ENCODE data around the gene REEP5. TPM values are rescaled to one million over a fixed set of nuclear protein-coding genes. Genes with fewer than 3 reads are reported as not detected.
A peak's percentile ranks its signal among the peaks of the same experiment; 100 is the strongest.

REEP5 gene
- total and polyA plus RNA-seq, 2 of the 13 experiments (the other 11 are each of a cell fraction or from before 2014, with no cell fraction given), result 49.4 to 239 TPM

DNA sequence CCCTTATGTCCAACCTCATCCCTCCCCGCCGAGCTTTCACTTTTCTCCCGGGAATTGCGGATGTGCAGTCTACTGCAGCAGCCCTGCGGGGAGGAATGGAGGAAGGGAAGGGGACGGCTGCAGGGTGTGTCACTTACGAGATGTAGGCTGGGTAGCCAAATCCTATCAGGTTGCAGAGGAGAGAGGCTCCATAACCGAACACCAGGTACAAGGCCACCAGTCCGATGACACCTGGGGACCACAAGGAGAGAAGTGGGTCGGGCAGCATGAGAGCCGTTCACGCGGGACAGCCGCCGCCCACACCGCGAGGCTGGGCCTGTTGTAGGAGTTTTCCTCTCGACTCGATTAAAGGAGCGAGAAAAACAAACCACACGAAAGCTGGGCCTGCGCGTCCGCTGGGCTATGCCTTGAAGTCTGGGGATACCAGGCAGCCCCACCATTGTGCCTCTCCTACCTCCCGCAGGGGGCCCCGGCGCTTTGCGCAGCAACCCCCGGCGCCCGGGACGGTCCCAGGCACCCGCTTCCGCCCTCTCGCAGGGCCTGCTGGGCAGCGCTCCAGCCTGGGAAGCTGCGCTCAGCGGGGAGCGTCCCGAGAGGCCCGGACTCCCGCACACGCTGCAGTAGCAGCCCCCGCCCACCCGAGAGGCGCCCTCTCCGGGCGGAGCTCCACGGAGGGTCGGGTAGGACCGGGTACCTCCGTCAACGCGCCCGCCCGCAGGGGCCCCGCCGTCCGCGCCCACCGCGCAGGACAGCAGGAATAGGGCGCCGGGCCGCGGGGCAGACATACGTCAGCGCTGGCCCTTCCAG, 798 bp downstream of the REEP5 start (continued):
- no peak for TF ChIP-seq ZZZ3 (CRISPR knock-in tag; IDR thresholded peaks at IDR 0.05; ENCODE audit: borderline replicate concordance)
- no peak for TF ChIP-seq POLR2AphosphoS2 (IDR thresholded peaks at IDR 0.05; ENCODE audit: low read depth, low read length)
- no peak for TF ChIP-seq ZBTB7A (CRISPR knock-in tag; IDR thresholded peaks at IDR 0.05)
- no peak for TF ChIP-seq MTA1 (CRISPR knock-in tag; IDR thresholded peaks at IDR 0.05; ENCODE audit: borderline replicate concordance)
- TF ChIP-seq HNRNPUL1 (IDR thresholded peaks at IDR 0.05; ENCODE audit: low read depth, low read length), result no peak
- no peak for TF ChIP-seq NCOA2 (CRISPR knock-in tag; IDR thresholded peaks at IDR 0.05)
- no peak for TF ChIP-seq ZBTB44 (CRISPR knock-in tag; IDR thresholded peaks at IDR 0.05)
- no peak for TF ChIP-seq TAF1 (CRISPR knock-in tag; IDR thresholded peaks at IDR 0.05)
- TF ChIP-seq ZNF737 (CRISPR knock-in tag; IDR thresholded peaks at IDR 0.05; ENCODE audit: borderline replicate concordance), result no peak
- no peak for TF ChIP-seq ZNF577 (CRISPR knock-in tag; IDR thresholded peaks at IDR 0.05; ENCODE audit: borderline replicate concordance, low read depth)
- no peak for TF ChIP-seq ZSCAN30 (CRISPR knock-in tag; IDR thresholded peaks at IDR 0.05)
- no peak for TF ChIP-seq PPARG (CRISPR knock-in tag; conservative IDR thresholded peaks at IDR 0.05)
- TF ChIP-seq ZNF282 (IDR thresholded peaks at IDR 0.05; ENCODE audit: partially characterized antibody), result no peak
- TF ChIP-seq CREBL2 (CRISPR knock-in tag; IDR thresholded peaks at IDR 0.05; ENCODE audit: borderline replicate concordance), result peak; percentile 40; the same call in 1 of the 2 replicates
- no peak for TF ChIP-seq ZNF329 (CRISPR knock-in tag; IDR thresholded peaks at IDR 0.05; ENCODE audit: low read depth)
- TF ChIP-seq SYNCRIP (IDR thresholded peaks at IDR 0.05; ENCODE audit: insufficient read depth, low read depth, low read length), result no peak
- TF ChIP-seq ZBTB39 (CRISPR knock-in tag; IDR thresholded peaks at IDR 0.05), result no peak
- TF ChIP-seq ELF4 (CRISPR knock-in tag; IDR thresholded peaks at IDR 0.05; ENCODE audit: borderline replicate concordance), result no peak
- no peak for TF ChIP-seq TRIM22 (IDR thresholded peaks at IDR 0.05)
- no peak for TF ChIP-seq NR2F2 (IDR thresholded peaks at IDR 0.05; ENCODE audit: borderline replicate concordance, low read depth)
- TF ChIP-seq ZNF891 (CRISPR knock-in tag; IDR thresholded peaks at IDR 0.05), result no peak
- no peak for TF ChIP-seq SKI (IDR thresholded peaks at IDR 0.05; ENCODE audit: partially characterized antibody)
